ENCODE measurements around the gene SEMA3C. TPM values are rescaled to one million over a fixed set of nuclear protein-coding genes. Genes with fewer than 3 reads are reported as not detected.

Gene SEMA3C
- polyA plus RNA-seq, 1 donor from 2014 or later: 386 TPM

DNA sequence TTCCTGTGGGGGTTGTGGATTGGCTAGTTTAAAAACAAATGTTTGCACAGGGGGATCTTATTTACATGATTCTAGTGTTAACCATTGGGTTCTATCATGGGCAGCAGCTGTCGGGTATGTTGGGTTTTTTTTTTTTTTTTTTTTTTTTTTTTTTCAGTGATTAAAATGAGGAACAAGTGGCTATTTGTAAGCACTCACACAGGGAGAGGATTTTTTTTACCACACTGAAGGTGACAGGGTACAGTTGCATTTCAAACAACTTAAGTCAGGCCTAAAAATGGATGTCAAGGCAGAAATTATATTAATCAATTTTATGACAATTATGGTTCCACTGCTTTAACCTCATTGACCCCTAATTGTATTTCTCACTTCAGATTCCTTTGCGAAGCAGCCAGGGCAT lies 187.6 kb downstream of the SEMA3C start:
- H4K20me1 ChIP-seq (ENCODE audit: insufficient read depth): no peaks in the 10 kb centered on the region
- TF ChIP-seq EZH2 (IDR thresholded peaks at IDR 0.05; ENCODE audit: borderline replicate concordance, insufficient read depth, low read length, poor library complexity, severe bottlenecking): no peak
- TF ChIP-seq, protein P1, sequence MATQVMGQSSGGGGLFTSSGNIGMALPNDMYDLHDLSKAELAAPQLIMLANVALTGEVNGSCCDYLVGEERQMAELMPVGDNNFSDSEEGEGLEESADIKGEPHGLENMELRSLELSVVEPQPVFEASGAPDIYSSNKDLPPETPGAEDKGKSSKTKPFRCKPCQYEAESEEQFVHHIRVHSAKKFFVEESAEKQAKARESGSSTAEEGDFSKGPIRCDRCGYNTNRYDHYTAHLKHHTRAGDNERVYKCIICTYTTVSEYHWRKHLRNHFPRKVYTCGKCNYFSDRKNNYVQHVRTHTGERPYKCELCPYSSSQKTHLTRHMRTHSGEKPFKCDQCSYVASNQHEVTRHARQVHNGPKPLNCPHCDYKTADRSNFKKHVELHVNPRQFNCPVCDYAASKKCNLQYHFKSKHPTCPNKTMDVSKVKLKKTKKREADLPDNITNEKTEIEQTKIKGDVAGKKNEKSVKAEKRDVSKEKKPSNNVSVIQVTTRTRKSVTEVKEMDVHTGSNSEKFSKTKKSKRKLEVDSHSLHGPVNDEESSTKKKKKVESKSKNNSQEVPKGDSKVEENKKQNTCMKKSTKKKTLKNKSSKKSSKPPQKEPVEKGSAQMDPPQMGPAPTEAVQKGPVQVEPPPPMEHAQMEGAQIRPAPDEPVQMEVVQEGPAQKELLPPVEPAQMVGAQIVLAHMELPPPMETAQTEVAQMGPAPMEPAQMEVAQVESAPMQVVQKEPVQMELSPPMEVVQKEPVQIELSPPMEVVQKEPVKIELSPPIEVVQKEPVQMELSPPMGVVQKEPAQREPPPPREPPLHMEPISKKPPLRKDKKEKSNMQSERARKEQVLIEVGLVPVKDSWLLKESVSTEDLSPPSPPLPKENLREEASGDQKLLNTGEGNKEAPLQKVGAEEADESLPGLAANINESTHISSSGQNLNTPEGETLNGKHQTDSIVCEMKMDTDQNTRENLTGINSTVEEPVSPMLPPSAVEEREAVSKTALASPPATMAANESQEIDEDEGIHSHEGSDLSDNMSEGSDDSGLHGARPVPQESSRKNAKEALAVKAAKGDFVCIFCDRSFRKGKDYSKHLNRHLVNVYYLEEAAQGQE (IDR thresholded peaks at IDR 0.05; ENCODE audit: borderline replicate concordance): no peak
- no peak for TF ChIP-seq SMC3 (conservative IDR thresholded peaks at IDR 0.05; ENCODE audit: poor library complexity)
- TF ChIP-seq MXI1 (conservative IDR thresholded peaks at IDR 0.05; ENCODE audit: poor library complexity, severe bottlenecking): no peak
- no peak for TF ChIP-seq POLR2AphosphoS5 (IDR thresholded peaks at IDR 0.05)
- TF ChIP-seq RAD21 (conservative IDR thresholded peaks at IDR 0.05): no peak
- no peak for TF ChIP-seq CTCF (IDR thresholded peaks at IDR 0.05; ENCODE audit: poor library complexity, severe bottlenecking)
- no peak for TF ChIP-seq TAF1 (IDR thresholded peaks at IDR 0.05; ENCODE audit: low read depth)
- TF ChIP-seq EP300 (conservative IDR thresholded peaks at IDR 0.05; ENCODE audit: poor library complexity, severe bottlenecking): no peak
- no peaks in the 10 kb centered on the region for H3K27me3 ChIP-seq (ENCODE audit: insufficient read depth, low read depth, low read length)
- H3K4me2 ChIP-seq (ENCODE audit: low read length): no peak overlapping the region
- no peaks in the 10 kb centered on the region for H3F3A ChIP-seq (ENCODE audit: insufficient read depth, low read length, poor library complexity, severe bottlenecking)
- H3K36me3 ChIP-seq (ENCODE audit: insufficient read depth, low read length): no peaks in the 10 kb centered on the region
- no peak overlapping the region for H3K4me3 ChIP-seq (ENCODE audit: low read length)
- H3K9ac ChIP-seq (ENCODE audit: low read length): no peak overlapping the region
- no peak overlapping the region for H3K27ac ChIP-seq (ENCODE audit: low read length)
- no peaks in the 10 kb centered on the region for H3K9me3 ChIP-seq (ENCODE audit: low read length)
- H3K79me2 ChIP-seq (replicated peaks; ENCODE audit: insufficient read depth, low read length): no peaks in the 10 kb centered on the region
- H2AFZ ChIP-seq (ENCODE audit: low read depth, low read length): no peak overlapping the region
- no peaks in the 10 kb centered on the region for H3K9me2 ChIP-seq (ENCODE audit: insufficient read depth, low read length)

- no peaks in the 10 kb centered on the region for H3K79me2 ChIP-seq (replicated peaks; ENCODE audit: insufficient read depth, low read length)
- no peak overlapping the region for H3K4me2 ChIP-seq (ENCODE audit: low read length)
- no peak overlapping the region for H3K9ac ChIP-seq (ENCODE audit: low read length)
- TF ChIP-seq EP300 (conservative IDR thresholded peaks at IDR 0.05; ENCODE audit: poor library complexity, severe bottlenecking): no peak
- no peak overlapping the region for H3K27ac ChIP-seq (ENCODE audit: low read length)
- H3K9me3 ChIP-seq (ENCODE audit: low read length): no peaks in the 10 kb centered on the region
- H3F3A ChIP-seq (ENCODE audit: insufficient read depth, low read length, poor library complexity, severe bottlenecking): no peaks in the 10 kb centered on the region
- H3K36me3 ChIP-seq (ENCODE audit: insufficient read depth, low read length): no peaks in the 10 kb centered on the region
- H3K27me3 ChIP-seq (ENCODE audit: insufficient read depth, low read depth, low read length): no peaks in the 10 kb centered on the region
- no peak overlapping the region for H2AFZ ChIP-seq (ENCODE audit: low read depth, low read length)
- H4K20me1 ChIP-seq (ENCODE audit: insufficient read depth): no peaks in the 10 kb centered on the region
- no peaks in the 10 kb centered on the region for H3K9me2 ChIP-seq (ENCODE audit: insufficient read depth, low read length)
- no peak overlapping the region for H3K4me3 ChIP-seq (ENCODE audit: low read length)
These were observed 189.1 kb downstream of the SEMA3C start for GRCh38 chr7:80729591-80730320.

All from neural cell (in vitro differentiated cells).